Mucosa of stomach (tissue), 1 donor: ENCODE measurements around the gene BET1.

Experiments
- H3K27me3 ChIP-seq: one replicate; pipeline ENCODE4 v1.7.0; 2013; ENCODE audit warnings: mild to moderate bottlenecking, low read length; ENCODE audit not compliant: control insufficient read depth, insufficient read depth
- H3K36me3 ChIP-seq: one replicate; pipeline ENCODE4 v1.7.0; 2013; ENCODE audit warnings: low read length; ENCODE audit not compliant: control insufficient read depth, insufficient read depth
- H3K4me1 ChIP-seq: one replicate; pipeline ENCODE4 v1.7.0; 2013; ENCODE audit warnings: mild to moderate bottlenecking, low read length; ENCODE audit not compliant: control insufficient read depth, insufficient read depth
- H3K4me3 ChIP-seq: one replicate; pipeline ENCODE4 v1.7.0; 2013; ENCODE audit warnings: low read length
- H3K9ac ChIP-seq: one replicate; pipeline ENCODE4 v1.7.0; 2013; ENCODE audit warnings: mild to moderate bottlenecking, low read length, moderate library complexity
- H3K9me3 ChIP-seq: one replicate; pipeline ENCODE4 v1.7.0; 2013; ENCODE audit warnings: mild to moderate bottlenecking, low read length, moderate library complexity; ENCODE audit not compliant: control insufficient read depth
- donor health status: Pancreatic carcinoma.

Gene BET1

GRCh38 chr7:94008537-94008936 is 4.4 kb upstream of the BET1 start:
- Histone ChIP-seq H3K4me3 (no peak overlapping the region), H3K36me3 (no peaks in the 10 kb centered on the region), H3K9me3 (no peaks in the 10 kb centered on the region), H3K27me3 (no peaks in the 10 kb centered on the region), H3K9ac (no peak overlapping the region), H3K4me1 (peaks cover 8% of the 10 kb centered on the region)

- H3K36me3 ChIP-seq, result no peaks in the 10 kb centered on the region
- peaks cover 8% of the 10 kb centered on the region for H3K4me1 ChIP-seq
- H3K4me3 ChIP-seq, result no peak overlapping the region
- no peaks in the 10 kb centered on the region for H3K9me3 ChIP-seq
- H3K9ac ChIP-seq, result no peak overlapping the region
- H3K27me3 ChIP-seq, result no peaks in the 10 kb centered on the region
These were observed 1.6 kb upstream of the BET1 start for GRCh38 chr7:94005753-94006152.

- Histone ChIP-seq H3K9me3 (no peaks in the 10 kb centered on the region), H3K4me3 (peak overlapping the region; percentile 87), H3K27me3 (no peaks in the 10 kb centered on the region), H3K4me1 (peaks cover 8% of the 10 kb centered on the region), H3K9ac (peak overlapping the region; percentile 99), H3K36me3 (no peaks in the 10 kb centered on the region)
These were observed 620 bp downstream of the BET1 start for GRCh38 chr7:94003446-94004023.

GRCh38 chr7:94001396-94001795 is 2.8 kb downstream of the BET1 start:
- H3K9ac ChIP-seq, result no peak overlapping the region

GRCh38 chr7:93997868-93998267 is 6.3 kb downstream of the BET1 start:
- H3K9me3 ChIP-seq, result no peaks in the 10 kb centered on the region
- H3K4me3 ChIP-seq, result no peak overlapping the region
- H3K9ac ChIP-seq, result no peak overlapping the region
- H3K4me1 ChIP-seq, result no peaks in the 10 kb centered on the region
- no peaks in the 10 kb centered on the region for H3K36me3 ChIP-seq
- H3K27me3 ChIP-seq, result no peaks in the 10 kb centered on the region

More at GRCh38 chr7:94001396-94001795, 2.8 kb downstream of the BET1 start:
- H3K36me3 ChIP-seq, result no peaks in the 10 kb centered on the region
- no peaks in the 10 kb centered on the region for H3K9me3 ChIP-seq
- H3K4me3 ChIP-seq, result no peak overlapping the region
- no peaks in the 10 kb centered on the region for H3K27me3 ChIP-seq
- peaks cover 8% of the 10 kb centered on the region for H3K4me1 ChIP-seq

DNA sequence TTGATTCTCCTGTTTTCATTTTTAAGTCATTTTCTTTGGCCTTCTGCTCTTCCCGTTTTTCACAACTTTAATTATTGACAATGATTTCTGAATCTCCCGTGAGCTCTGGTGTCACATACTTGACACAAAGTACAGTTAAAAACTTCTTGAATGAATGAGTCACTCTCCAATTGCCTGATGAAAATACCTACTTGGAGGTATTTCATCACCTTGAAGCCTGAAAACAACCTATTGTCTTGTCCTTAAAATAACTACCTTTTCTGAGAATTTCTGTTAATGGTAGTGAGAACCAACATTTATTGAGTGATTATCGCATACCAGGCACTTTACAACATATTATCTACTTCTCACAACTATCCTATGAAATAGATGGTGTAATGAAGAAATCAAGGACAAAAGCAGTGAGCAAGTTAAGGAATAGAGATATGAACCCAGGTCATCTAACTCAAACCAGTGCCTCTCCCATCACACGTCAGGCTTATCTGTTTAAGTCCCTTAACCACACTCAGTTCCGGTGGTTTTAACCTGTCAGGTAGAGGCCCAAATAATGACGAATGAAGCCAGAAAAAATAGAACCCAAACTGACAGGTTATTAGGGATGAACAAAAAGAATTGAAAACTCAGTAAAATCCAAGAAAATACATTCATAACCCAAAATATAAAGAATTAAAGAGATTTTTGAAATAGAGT is 11.6 kb downstream of the BET1 start:
- Histone ChIP-seq H3K4me3 (no peak overlapping the region), H3K27me3 (no peaks in the 10 kb centered on the region), H3K9ac (no peak overlapping the region), H3K4me1 (no peaks in the 10 kb centered on the region), H3K36me3 (no peaks in the 10 kb centered on the region), H3K9me3 (no peaks in the 10 kb centered on the region)

- H3K4me3 ChIP-seq, result no peak overlapping the region
- no peaks in the 10 kb centered on the region for H3K9me3 ChIP-seq
- H3K36me3 ChIP-seq, result no peaks in the 10 kb centered on the region
- no peaks in the 10 kb centered on the region for H3K4me1 ChIP-seq
- H3K9ac ChIP-seq, result no peak overlapping the region
- H3K27me3 ChIP-seq, result no peaks in the 10 kb centered on the region
These were observed 16.9 kb downstream of the BET1 start for GRCh38 chr7:93987297-93987696.

- no peaks in the 10 kb centered on the region for H3K27me3 ChIP-seq
- no peaks in the 10 kb centered on the region for H3K4me1 ChIP-seq
These were observed 19.1 kb downstream of the BET1 start for GRCh38 chr7:93985101-93985500.

DNA sequence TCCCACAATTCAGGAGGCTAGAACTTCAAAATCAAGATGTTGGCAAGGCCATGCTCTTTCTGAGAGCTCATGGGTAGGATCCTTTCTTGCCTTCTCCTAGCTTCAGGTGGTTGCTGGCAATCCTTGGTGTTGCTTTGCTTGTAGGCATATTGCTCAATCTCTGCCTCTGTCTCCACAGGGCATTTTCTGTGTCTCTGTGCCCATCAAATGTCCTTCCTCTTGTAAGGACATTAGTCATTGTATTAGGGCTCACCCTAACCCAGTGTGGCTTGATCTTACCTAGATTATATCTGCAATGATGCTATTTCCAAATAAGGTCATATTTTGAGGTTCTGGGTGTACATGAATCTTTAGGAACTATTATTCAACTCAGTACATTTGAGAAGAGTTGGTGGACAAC is 20.1 kb downstream of the BET1 start:
- Histone ChIP-seq H3K9me3 (no peaks in the 10 kb centered on the region), H3K36me3 (no peaks in the 10 kb centered on the region), H3K4me3 (no peak overlapping the region), H3K4me1 (no peaks in the 10 kb centered on the region), H3K9ac (no peak overlapping the region), H3K27me3 (no peaks in the 10 kb centered on the region)

More at GRCh38 chr7:93985101-93985500, 19.1 kb downstream of the BET1 start:
- Histone ChIP-seq H3K4me3 (no peak overlapping the region), H3K36me3 (no peaks in the 10 kb centered on the region), H3K9ac (no peak overlapping the region), H3K9me3 (no peaks in the 10 kb centered on the region)

GRCh38 chr7:93981480-93981874 is 22.7 kb downstream of the BET1 start:
- H3K4me3 ChIP-seq, result no peak overlapping the region
- no peaks in the 10 kb centered on the region for H3K9me3 ChIP-seq
- no peaks in the 10 kb centered on the region for H3K36me3 ChIP-seq

GRCh38 chr7:93980744-93981479 is 23.2 kb downstream of the BET1 start:
- H3K9ac ChIP-seq, result no peak overlapping the region
- H3K4me1 ChIP-seq, result no peaks in the 10 kb centered on the region
- H3K36me3 ChIP-seq, result no peaks in the 10 kb centered on the region
- H3K9me3 ChIP-seq, result no peaks in the 10 kb centered on the region
- no peaks in the 10 kb centered on the region for H3K27me3 ChIP-seq
- H3K4me3 ChIP-seq, result no peak overlapping the region

More at GRCh38 chr7:93981480-93981874, 22.7 kb downstream of the BET1 start:
- H3K27me3 ChIP-seq, result no peaks in the 10 kb centered on the region
- H3K4me1 ChIP-seq, result no peaks in the 10 kb centered on the region
- H3K9ac ChIP-seq, result no peak overlapping the region

DNA sequence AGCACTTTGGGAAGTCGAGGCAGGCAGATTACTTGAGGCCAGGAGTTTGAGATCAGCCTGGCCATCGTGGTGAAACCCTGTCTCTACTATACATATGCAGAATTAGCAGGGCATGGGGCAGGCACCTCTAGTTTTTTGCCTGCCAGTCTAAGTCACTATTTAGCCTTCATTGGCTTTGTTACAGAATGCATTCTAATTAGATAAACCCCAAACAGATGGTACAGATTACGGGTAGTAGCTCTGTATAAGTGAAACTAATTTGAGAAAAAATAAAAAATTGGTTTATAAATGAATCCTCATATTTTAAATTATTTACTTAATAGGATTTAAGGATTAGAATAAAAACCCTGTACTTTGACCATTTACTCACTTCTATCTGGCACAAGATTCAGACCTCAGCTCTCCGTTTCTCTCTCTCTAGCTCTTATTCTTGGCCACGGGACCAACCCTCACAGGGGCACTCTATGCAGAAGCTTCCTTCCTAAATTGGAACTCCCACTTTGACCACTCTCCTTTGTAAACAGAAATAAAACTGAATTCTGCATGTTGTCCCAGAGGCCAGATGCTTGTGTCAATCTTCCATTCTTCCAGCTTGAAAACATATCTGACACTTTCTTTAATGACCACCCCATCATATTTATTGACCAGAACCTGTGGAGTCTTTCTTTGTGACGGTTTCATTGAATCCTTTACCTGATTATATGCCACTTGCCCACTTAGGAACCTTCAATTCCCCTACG is 26.8 kb downstream of the BET1 start:
- no peaks in the 10 kb centered on the region for H3K27me3 ChIP-seq
- no peak overlapping the region for H3K4me3 ChIP-seq
- no peaks in the 10 kb centered on the region for H3K36me3 ChIP-seq
- H3K9ac ChIP-seq, result no peak overlapping the region
- H3K4me1 ChIP-seq, result no peaks in the 10 kb centered on the region
- H3K9me3 ChIP-seq, result no peaks in the 10 kb centered on the region
